A673 (cell line): Measurements from ENCODE around the gene AQP6.

Experiments used
- EZH2 ChIP-seq: fragments of 200-600 bp; sonication (generic); IDR thresholded peaks from 2 replicates; pipeline ENCODE4 v1.6.1; 2017; ENCODE audit warnings: borderline replicate concordance, low read depth, mild to moderate bottlenecking, mixed read lengths, antibody characterized with exemption, low read length; ENCODE audit not compliant: poor library complexity, severe bottlenecking
- TF ChIP-seq, protein P1 (sequence below): fragments of 300-800, 200-600 bp; sonication (generic); conservative IDR thresholded peaks from 2 replicates; pipeline ENCODE4 v1.5.1; 2017; ENCODE audit warnings: low read depth, mild to moderate bottlenecking, antibody characterized with exemption, low read length, moderate library complexity, mixed read lengths

- TF ChIP-seq, protein P1, sequence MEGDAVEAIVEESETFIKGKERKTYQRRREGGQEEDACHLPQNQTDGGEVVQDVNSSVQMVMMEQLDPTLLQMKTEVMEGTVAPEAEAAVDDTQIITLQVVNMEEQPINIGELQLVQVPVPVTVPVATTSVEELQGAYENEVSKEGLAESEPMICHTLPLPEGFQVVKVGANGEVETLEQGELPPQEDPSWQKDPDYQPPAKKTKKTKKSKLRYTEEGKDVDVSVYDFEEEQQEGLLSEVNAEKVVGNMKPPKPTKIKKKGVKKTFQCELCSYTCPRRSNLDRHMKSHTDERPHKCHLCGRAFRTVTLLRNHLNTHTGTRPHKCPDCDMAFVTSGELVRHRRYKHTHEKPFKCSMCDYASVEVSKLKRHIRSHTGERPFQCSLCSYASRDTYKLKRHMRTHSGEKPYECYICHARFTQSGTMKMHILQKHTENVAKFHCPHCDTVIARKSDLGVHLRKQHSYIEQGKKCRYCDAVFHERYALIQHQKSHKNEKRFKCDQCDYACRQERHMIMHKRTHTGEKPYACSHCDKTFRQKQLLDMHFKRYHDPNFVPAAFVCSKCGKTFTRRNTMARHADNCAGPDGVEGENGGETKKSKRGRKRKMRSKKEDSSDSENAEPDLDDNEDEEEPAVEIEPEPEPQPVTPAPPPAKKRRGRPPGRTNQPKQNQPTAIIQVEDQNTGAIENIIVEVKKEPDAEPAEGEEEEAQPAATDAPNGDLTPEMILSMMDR: no peak
- no peak for TF ChIP-seq EZH2
Observed at GRCh38 chr12:49944718-49945117, 28.0 kb upstream of the AQP6 start.
